ENCODE results near the gene ASAP2.
"Not testable (repeated sequence)": the region's sequence is repeated elsewhere in the genome, so short reads cannot be mapped to it uniquely, and the experiment has no call there.

ASAP2 gene

GRCh38 chr2:9211496-9211895 lies 4.9 kb downstream of the ASAP2 start:
- DNase-seq = no peak

GRCh38 chr2:9212010-9212635 lies 5.5 kb downstream of the ASAP2 start:
- DNase-seq = no peak

GRCh38 chr2:9212661-9213411 lies 6.2 kb downstream of the ASAP2 start:
- no peak for DNase-seq

- no peak for DNase-seq
Measured at GRCh38 chr2:9213477-9214051, 7.0 kb downstream of the ASAP2 start.

- no peak for DNase-seq
Measured at GRCh38 chr2:9214873-9215272, 8.3 kb downstream of the ASAP2 start.

- no peak for DNase-seq
Measured at GRCh38 chr2:9215680-9216079, 9.1 kb downstream of the ASAP2 start.

- DNase-seq = not testable (repeated sequence)
Measured at GRCh38 chr2:9216143-9216542, 9.5 kb downstream of the ASAP2 start.

GRCh38 chr2:9217838-9218770 lies 11.5 kb downstream of the ASAP2 start:
- no peak for DNase-seq

- no peak for DNase-seq
Measured at GRCh38 chr2:9219027-9219445, 12.4 kb downstream of the ASAP2 start.

- DNase-seq = no peak
Measured at GRCh38 chr2:9220201-9220600, 13.6 kb downstream of the ASAP2 start.

GRCh38 chr2:9221223-9221622 lies 14.6 kb downstream of the ASAP2 start:
- DNase-seq = no peak

GRCh38 chr2:9222239-9222892 lies 15.8 kb downstream of the ASAP2 start:
- DNase-seq = peak in 1 of 56 donors; percentile 17

- no peak for DNase-seq
Measured at GRCh38 chr2:9222893-9223287, 16.3 kb downstream of the ASAP2 start.

GRCh38 chr2:9225806-9226205 lies 19.2 kb downstream of the ASAP2 start:
- no peak for DNase-seq

- no peak for DNase-seq
Measured at GRCh38 chr2:9226458-9227380, 20.1 kb downstream of the ASAP2 start.

GRCh38 chr2:9228088-9228751 lies 21.6 kb downstream of the ASAP2 start:
- no peak for DNase-seq

GRCh38 chr2:9228781-9229469 lies 22.3 kb downstream of the ASAP2 start:
- DNase-seq = no peak

- DNase-seq = no peak
Measured at GRCh38 chr2:9229470-9229820, 22.8 kb downstream of the ASAP2 start.

Measured in amygdala (tissue), 56 donors.